GM12878 (cell line): Measurements from ENCODE around the gene HEBP1.

Experiments used
- ATF3 ChIP-seq: IDR thresholded peaks from 2 replicates; pipeline ENCODE4 v1.6.1; 2011; ENCODE audit warnings: low read depth, mild to moderate bottlenecking, low read length, moderate library complexity, borderline replicate concordance; ENCODE audit errors: extremely low read depth
- MAX ChIP-seq: IDR thresholded peaks from 2 replicates; pipeline ENCODE4 v1.6.1; 2012; ENCODE audit warnings: low read depth, low read length, improper control_type of control experiment
- REST ChIP-seq: IDR thresholded peaks from 2 replicates; pipeline ENCODE4 v1.6.1; 2012; ENCODE audit warnings: mild to moderate bottlenecking, low read depth, low read length

GRCh38 chr12:12926571-12927071 is 73.4 kb downstream of the HEBP1 start:
- TF ChIP-seq ATF3 (no peak), MAX (no peak), REST (no peak)
